ENCODE data around the gene SLC15A5. TPM values are rescaled to one million over a fixed set of nuclear protein-coding genes. Genes with fewer than 3 reads are reported as not detected.

SLC15A5 gene
- polyA plus RNA-seq, 1 of the 3 experiments (the other 2 are of a cell fraction), result not detected

GRCh38 chr12:16282081-16282480, 4.6 kb upstream of the SLC15A5 start:
- no peaks in the 10 kb centered on the region for H3K4me1 ChIP-seq (ENCODE audit: control insufficient read depth in 1 of 2, insufficient read depth in 2 of 2, low read depth in 1 of 2, low read length in 1 of 2)
- H2AFZ ChIP-seq (ENCODE audit: low read depth), result no peak overlapping the region
- CTCF ChIA-PET, result no interaction called here
- no peaks in the 10 kb centered on the region for H4K20me1 ChIP-seq (ENCODE audit: insufficient read depth)
- no peaks in the 10 kb centered on the region for H3K79me2 ChIP-seq (ENCODE audit: insufficient read depth)
- DNase-seq, result no peak
- WGBS (ENCODE audit: low lambda C conversion rate), result 5% methylated on average over 2 of the region's 2 CpGs
- no peaks in the 10 kb centered on the region for H3K36me3 ChIP-seq (replicated peaks in 1 of 2; ENCODE audit: control insufficient read depth in 1 of 2, insufficient read depth in 2 of 2, low read length in 1 of 2)
- H3K4me2 ChIP-seq, result no peak overlapping the region
- H3K9me3 ChIP-seq, result no peaks in the 10 kb centered on the region
- no peaks in the 10 kb centered on the region for H3F3A ChIP-seq (replicated peaks; ENCODE audit: insufficient read depth)
- H3K9ac ChIP-seq, result no peak overlapping the region
- TF ChIP-seq SIN3A (IDR thresholded peaks at IDR 0.05; ENCODE audit: borderline replicate concordance, low read depth, low read length), result no peak
- no peak for TF ChIP-seq FOSL2 (IDR thresholded peaks at IDR 0.05; ENCODE audit: borderline replicate concordance, low read depth)
- TF ChIP-seq JUND (IDR thresholded peaks at IDR 0.05), result no peak
- TF ChIP-seq POLR2AphosphoS5 (IDR thresholded peaks at IDR 0.05; ENCODE audit: low read depth, low read length), result no peak
- TF ChIP-seq, protein P1, sequence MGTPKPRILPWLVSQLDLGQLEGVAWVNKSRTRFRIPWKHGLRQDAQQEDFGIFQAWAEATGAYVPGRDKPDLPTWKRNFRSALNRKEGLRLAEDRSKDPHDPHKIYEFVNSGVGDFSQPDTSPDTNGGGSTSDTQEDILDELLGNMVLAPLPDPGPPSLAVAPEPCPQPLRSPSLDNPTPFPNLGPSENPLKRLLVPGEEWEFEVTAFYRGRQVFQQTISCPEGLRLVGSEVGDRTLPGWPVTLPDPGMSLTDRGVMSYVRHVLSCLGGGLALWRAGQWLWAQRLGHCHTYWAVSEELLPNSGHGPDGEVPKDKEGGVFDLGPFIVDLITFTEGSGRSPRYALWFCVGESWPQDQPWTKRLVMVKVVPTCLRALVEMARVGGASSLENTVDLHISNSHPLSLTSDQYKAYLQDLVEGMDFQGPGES (IDR thresholded peaks at IDR 0.05; ENCODE audit: low read depth, low read length), result no peak
- TF ChIP-seq RCOR1 (IDR thresholded peaks at IDR 0.05; ENCODE audit: low read length), result no peak
- TF ChIP-seq RFX5 (IDR thresholded peaks at IDR 0.05; ENCODE audit: low read length), result no peak
- TF ChIP-seq MEF2A (IDR thresholded peaks at IDR 0.05; ENCODE audit: borderline replicate concordance, low read depth), result no peak
- no peak for TF ChIP-seq CTCF (IDR thresholded peaks at IDR 0.05)
- TF ChIP-seq NFIC (IDR thresholded peaks at IDR 0.05; ENCODE audit: borderline replicate concordance), result no peak
- TF ChIP-seq REST (IDR thresholded peaks at IDR 0.05; ENCODE audit: low read depth, low read length), result no peak
- TF ChIP-seq, protein P2, sequence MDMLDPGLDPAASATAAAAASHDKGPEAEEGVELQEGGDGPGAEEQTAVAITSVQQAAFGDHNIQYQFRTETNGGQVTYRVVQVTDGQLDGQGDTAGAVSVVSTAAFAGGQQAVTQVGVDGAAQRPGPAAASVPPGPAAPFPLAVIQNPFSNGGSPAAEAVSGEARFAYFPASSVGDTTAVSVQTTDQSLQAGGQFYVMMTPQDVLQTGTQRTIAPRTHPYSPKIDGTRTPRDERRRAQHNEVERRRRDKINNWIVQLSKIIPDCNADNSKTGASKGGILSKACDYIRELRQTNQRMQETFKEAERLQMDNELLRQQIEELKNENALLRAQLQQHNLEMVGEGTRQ (IDR thresholded peaks at IDR 0.05; ENCODE audit: borderline replicate concordance, low read depth, low read length), result no peak
- no peak for TF ChIP-seq PBX3 (IDR thresholded peaks at IDR 0.05)
- TF ChIP-seq TAF1 (IDR thresholded peaks at IDR 0.05; ENCODE audit: borderline replicate concordance, low read depth, low read length), result no peak
- TF ChIP-seq USF1 (IDR thresholded peaks at IDR 0.05; ENCODE audit: borderline replicate concordance, low read depth), result no peak
- H3K27me3 ChIP-seq (ENCODE audit: insufficient read depth), result no peaks in the 10 kb centered on the region
- no peaks in the 10 kb centered on the region for H3K9me2 ChIP-seq
- no peak overlapping the region for H3K27ac ChIP-seq (ENCODE audit: low read depth in 2 of 2, low read length in 1 of 2)
- POLR2A ChIA-PET, result no interaction called here
- H3K4me3 ChIP-seq (ENCODE audit: low read depth in 2 of 2, low read length in 1 of 2), result no peak overlapping the region
